ENCODE data around the gene SORCS2. TPM values are rescaled to one million over a fixed set of nuclear protein-coding genes. Genes with fewer than 3 reads are reported as not detected.

The SORCS2 gene
- total RNA-seq, 1 experiment from 2014 or later: not detected

- ChIA-PET POLR2A (no interaction called here), CTCF (interaction anchor here (0.6 kb wide), 2 partner anchors 74 to 251 kb away, joined by 3 to 4 read pairs; no protein-coding TSS in a partner anchor)
- Mint-ChIP-seq H3K4me3 (ENCODE audit: unreplicated experiment) (no peak overlapping the region), H3K27me3 (ENCODE audit: insufficient read depth, unreplicated experiment) (no peaks in the 10 kb centered on the region), H3K27ac (ENCODE audit: low read depth, unreplicated experiment) (no peak overlapping the region), H3K36me3 (ENCODE audit: insufficient read depth, unreplicated experiment) (no peaks in the 10 kb centered on the region), H3K9me3 (ENCODE audit: unreplicated experiment) (no peaks in the 10 kb centered on the region), H3K4me1 (ENCODE audit: insufficient read depth, unreplicated experiment) (peaks cover 14% of the 10 kb centered on the region)
- BruUV-seq (replicated peaks): no TSS peak
- TF ChIP-seq CTCF (IDR thresholded peaks at IDR 0.05; ENCODE audit: unreplicated experiment): no peak
- intact Hi-C loops (cut with micrococcal nuclease): no loop called here
- DNase-seq (ENCODE audit: unreplicated experiment): no peak
Measured at GRCh38 chr4:7704625-7705024, 512.3 kb downstream of the SORCS2 start.

DNA sequence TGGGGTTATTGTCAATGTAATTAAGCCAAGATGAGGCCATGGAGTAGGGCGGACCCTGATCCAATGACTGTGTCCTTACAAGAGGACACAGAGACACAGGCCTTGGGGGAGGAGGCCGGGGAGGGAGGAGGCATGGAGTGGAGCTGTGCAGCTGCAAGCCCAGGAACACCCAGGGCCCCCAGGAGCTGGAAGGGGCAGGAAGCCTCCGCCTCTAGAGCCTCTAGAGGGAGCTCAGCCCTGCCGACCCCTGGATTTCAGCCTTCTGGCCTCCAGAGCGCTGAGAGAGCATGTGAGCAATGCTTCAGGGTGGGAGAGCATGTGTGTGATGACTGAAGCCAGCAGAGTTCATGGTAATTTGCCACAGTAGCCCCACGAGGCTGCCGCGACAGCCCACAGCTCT is 512.7 kb downstream of the SORCS2 start:
- Mint-ChIP-seq H3K4me3 (ENCODE audit: unreplicated experiment) (no peak overlapping the region), H3K36me3 (ENCODE audit: insufficient read depth, unreplicated experiment) (no peaks in the 10 kb centered on the region), H3K27ac (ENCODE audit: low read depth, unreplicated experiment) (no peak overlapping the region), H3K4me1 (ENCODE audit: insufficient read depth, unreplicated experiment) (peaks cover 10% of the 10 kb centered on the region), H3K27me3 (ENCODE audit: insufficient read depth, unreplicated experiment) (no peaks in the 10 kb centered on the region), H3K9me3 (ENCODE audit: unreplicated experiment) (no peaks in the 10 kb centered on the region)
- ChIA-PET CTCF (interaction anchor here (0.6 kb wide), 2 partner anchors 58 to 73 kb away, joined by 3 to 4 read pairs; no protein-coding TSS in a partner anchor), POLR2A (no interaction called here)
- no peak for DNase-seq (ENCODE audit: unreplicated experiment)
- TF ChIP-seq CTCF (IDR thresholded peaks at IDR 0.05; ENCODE audit: unreplicated experiment): no peak
- intact Hi-C loops (cut with micrococcal nuclease): no loop called here
- no TSS peak for BruUV-seq (replicated peaks)

- Mint-ChIP-seq H3K4me3 (ENCODE audit: unreplicated experiment) (no peak overlapping the region), H3K4me1 (ENCODE audit: insufficient read depth, unreplicated experiment) (peaks cover 10% of the 10 kb centered on the region), H3K27ac (ENCODE audit: low read depth, unreplicated experiment) (no peak overlapping the region), H3K9me3 (ENCODE audit: unreplicated experiment) (no peaks in the 10 kb centered on the region), H3K36me3 (ENCODE audit: insufficient read depth, unreplicated experiment) (no peaks in the 10 kb centered on the region), H3K27me3 (ENCODE audit: insufficient read depth, unreplicated experiment) (no peaks in the 10 kb centered on the region)
- DNase-seq (ENCODE audit: unreplicated experiment): no peak
- intact Hi-C loops (cut with micrococcal nuclease): no loop called here
- POLR2A ChIA-PET: no interaction called here
- BruUV-seq (replicated peaks): no TSS peak
- no peak for TF ChIP-seq CTCF (IDR thresholded peaks at IDR 0.05; ENCODE audit: unreplicated experiment)
- CTCF ChIA-PET: interaction anchor here (0.6 kb wide), 1 partner anchor 57 kb away, joined by 4 read pairs; no protein-coding TSS in a partner anchor
Measured at GRCh38 chr4:7705593-7705992, 513.3 kb downstream of the SORCS2 start.

- no peaks in the 10 kb centered on the region for H3K27me3 Mint-ChIP-seq (ENCODE audit: insufficient read depth, unreplicated experiment)
- ChIA-PET CTCF (interaction anchor here (0.9 kb wide), 1 partner anchor 110 kb away, joined by 4 read pairs; no protein-coding TSS in a partner anchor), POLR2A (no interaction called here)
- H3K36me3 Mint-ChIP-seq (ENCODE audit: insufficient read depth, unreplicated experiment): no peaks in the 10 kb centered on the region
- TF ChIP-seq CTCF (IDR thresholded peaks at IDR 0.05; ENCODE audit: unreplicated experiment): no peak
- no peaks in the 10 kb centered on the region for H3K9me3 Mint-ChIP-seq (ENCODE audit: unreplicated experiment)
- BruUV-seq (replicated peaks): no TSS peak
- no peaks in the 10 kb centered on the region for H3K4me1 Mint-ChIP-seq (ENCODE audit: insufficient read depth, unreplicated experiment)
- no peak for DNase-seq (ENCODE audit: unreplicated experiment)
- intact Hi-C loops (cut with micrococcal nuclease): no loop called here
- no peak overlapping the region for H3K27ac Mint-ChIP-seq (ENCODE audit: low read depth, unreplicated experiment)
- H3K4me3 Mint-ChIP-seq (ENCODE audit: unreplicated experiment): no peak overlapping the region
Measured at GRCh38 chr4:7708238-7708637, 515.9 kb downstream of the SORCS2 start.

All from MCF 10A (cell line).